ENCODE data around the gene LARP1B.

- TF ChIP-seq POLR2A (IDR thresholded peaks at IDR 0.05) (no peak), POLR2AphosphoS5 (IDR thresholded peaks at IDR 0.05) (no peak)
Measured at GRCh38 chr4:128177498-128177897, 116.4 kb downstream of the LARP1B start.

Data from spleen (tissue), 3 donors.